LNCAP (cell line): Measurements from ENCODE around the gene ACSL1.

Source experiments
- CTCF ChIP-seq: fragments of 450-650 bp; IDR thresholded peaks from 2 replicates; pipeline ENCODE4 v1.5.1; 2017; ENCODE audit warnings: mild to moderate bottlenecking

Gene ACSL1

GRCh38 chr4:184816962-184817361, 8.8 kb downstream of the ACSL1 start:
- TF ChIP-seq CTCF = no peak

GRCh38 chr4:184815046-184815877, 10.5 kb downstream of the ACSL1 start:
- TF ChIP-seq CTCF = no peak

GRCh38 chr4:184814686-184815045, 11.1 kb downstream of the ACSL1 start:
- no peak for TF ChIP-seq CTCF

- no peak for TF ChIP-seq CTCF
Observed at GRCh38 chr4:184812651-184813181, 13.1 kb downstream of the ACSL1 start.

- no peak for TF ChIP-seq CTCF
Observed at GRCh38 chr4:184812199-184812542, 13.6 kb downstream of the ACSL1 start.

GRCh38 chr4:184811526-184812198, 14.1 kb downstream of the ACSL1 start:
- no peak for TF ChIP-seq CTCF

GRCh38 chr4:184810720-184811119, 15.0 kb downstream of the ACSL1 start:
- TF ChIP-seq CTCF = no peak
